NCI-H187 (cell line): ENCODE data around the gene SSH2.
"Not testable (repeated sequence)": the region's sequence is repeated elsewhere in the genome, so short reads cannot be mapped to it uniquely, and the experiment has no call there.

ENCODE experiments used
- DNase-seq, 2 experiments: peaks; one replicate each; lab custom pipeline; 2025; lab: John Stamatoyannopoulos, UW

The SSH2 gene

GRCh38 chr17:29929006-29929532, 959 bp downstream of the SSH2 start:
- DNase-seq = no peak

GRCh38 chr17:29927546-29927945, 2.5 kb downstream of the SSH2 start:
- no peak for DNase-seq

- DNase-seq = no peak
Observed at GRCh38 chr17:29924786-29925185, 5.2 kb downstream of the SSH2 start.

GRCh38 chr17:29918922-29919856, 10.8 kb downstream of the SSH2 start:
- no peak for DNase-seq

- DNase-seq = no peak
Observed at GRCh38 chr17:29918016-29918415, 12.0 kb downstream of the SSH2 start.

GRCh38 chr17:29914819-29915537, 15.1 kb downstream of the SSH2 start:
- no peak for DNase-seq

- DNase-seq = no peak
Observed at GRCh38 chr17:29911641-29912177, 18.3 kb downstream of the SSH2 start.

- DNase-seq = no peak
Observed at GRCh38 chr17:29909236-29910003, 20.6 kb downstream of the SSH2 start.

GRCh38 chr17:29906969-29907368, 23.1 kb downstream of the SSH2 start:
- DNase-seq = no peak

- DNase-seq = no peak
Observed at GRCh38 chr17:29905879-29906167, 24.2 kb downstream of the SSH2 start.

GRCh38 chr17:29905086-29905878, 24.7 kb downstream of the SSH2 start:
- no peak for DNase-seq

GRCh38 chr17:29903471-29903870, 26.6 kb downstream of the SSH2 start:
- DNase-seq = no peak

GRCh38 chr17:29897136-29897535, 32.9 kb downstream of the SSH2 start:
- DNase-seq = not testable (repeated sequence)

GRCh38 chr17:29892201-29892600, 37.8 kb downstream of the SSH2 start:
- DNase-seq = no peak

GRCh38 chr17:29891131-29891530, 38.9 kb downstream of the SSH2 start:
- DNase-seq = no peak

GRCh38 chr17:29885031-29885640, 44.9 kb downstream of the SSH2 start:
- no peak for DNase-seq

- DNase-seq = no peak
Observed at GRCh38 chr17:29883497-29883896, 46.5 kb downstream of the SSH2 start.

- no peak for DNase-seq
Observed at GRCh38 chr17:29881256-29881655, 48.8 kb downstream of the SSH2 start.

GRCh38 chr17:29880031-29880430, 50.0 kb downstream of the SSH2 start:
- no peak for DNase-seq

GRCh38 chr17:29874931-29875596, 55.0 kb downstream of the SSH2 start:
- DNase-seq = no peak
